Measurements from ENCODE around the gene PSTK.

Gene PSTK

GRCh38 chr10:122980209-122981065 lies at the start of gene PSTK:
PSTK (plus strand) TSS chr10:122980401; CDS start chr10:122980480, 79 bp downstream.
- H3K36me3 ChIP-seq (ENCODE audit: control insufficient read depth, insufficient read depth, low read length) = no peaks in the 10 kb centered on the region
- H3K4me3 ChIP-seq (ENCODE audit: low read length) = peak within 1 kb of the TSS; percentile 66
- no peaks in the 10 kb centered on the region for H3K4me1 ChIP-seq (ENCODE audit: control insufficient read depth, insufficient read depth, low read length)
- H3K27me3 ChIP-seq (ENCODE audit: control insufficient read depth, insufficient read depth, low read length) = no peaks in the 10 kb centered on the region
- peak within 1 kb of the TSS; percentile 66 for H3K9ac ChIP-seq (ENCODE audit: low read length)
- H3K9me3 ChIP-seq (ENCODE audit: control insufficient read depth, low read length) = no peaks in the 10 kb centered on the region

- no peaks in the 10 kb centered on the region for H3K27me3 ChIP-seq (ENCODE audit: control insufficient read depth, insufficient read depth, low read length)
- H3K36me3 ChIP-seq (ENCODE audit: control insufficient read depth, insufficient read depth, low read length) = no peaks in the 10 kb centered on the region
- no peaks in the 10 kb centered on the region for H3K9me3 ChIP-seq (ENCODE audit: control insufficient read depth, low read length)
- no peaks in the 10 kb centered on the region for H3K4me1 ChIP-seq (ENCODE audit: control insufficient read depth, insufficient read depth, low read length)
- H3K9ac ChIP-seq (ENCODE audit: low read length) = no peak overlapping the region
- H3K4me3 ChIP-seq (ENCODE audit: low read length) = no peak overlapping the region
Measured at GRCh38 chr10:122931088-122931906, 48.9 kb upstream of the PSTK start.

- Histone ChIP-seq H3K36me3 (ENCODE audit: control insufficient read depth, insufficient read depth, low read length) (no peaks in the 10 kb centered on the region), H3K9me3 (ENCODE audit: control insufficient read depth, low read length) (no peaks in the 10 kb centered on the region), H3K27me3 (ENCODE audit: control insufficient read depth, insufficient read depth, low read length) (no peaks in the 10 kb centered on the region), H3K9ac (ENCODE audit: low read length) (no peak overlapping the region), H3K4me3 (ENCODE audit: low read length) (no peak overlapping the region), H3K4me1 (ENCODE audit: control insufficient read depth, insufficient read depth, low read length) (no peaks in the 10 kb centered on the region)
Measured at GRCh38 chr10:122939133-122939855, 40.9 kb upstream of the PSTK start.

GRCh38 chr10:122939856-122940543 lies 40.2 kb upstream of the PSTK start:
- Histone ChIP-seq H3K4me1 (ENCODE audit: control insufficient read depth, insufficient read depth, low read length) (no peaks in the 10 kb centered on the region), H3K9ac (ENCODE audit: low read length) (no peak overlapping the region), H3K9me3 (ENCODE audit: control insufficient read depth, low read length) (no peaks in the 10 kb centered on the region), H3K36me3 (ENCODE audit: control insufficient read depth, insufficient read depth, low read length) (no peaks in the 10 kb centered on the region), H3K4me3 (ENCODE audit: low read length) (no peak overlapping the region), H3K27me3 (ENCODE audit: control insufficient read depth, insufficient read depth, low read length) (no peaks in the 10 kb centered on the region)

GRCh38 chr10:122949296-122949695 lies 30.9 kb upstream of the PSTK start:
- Histone ChIP-seq H3K9me3 (ENCODE audit: control insufficient read depth, low read length) (no peaks in the 10 kb centered on the region), H3K9ac (ENCODE audit: low read length) (no peak overlapping the region), H3K4me1 (ENCODE audit: control insufficient read depth, insufficient read depth, low read length) (peaks cover 5% of the 10 kb centered on the region), H3K4me3 (ENCODE audit: low read length) (no peak overlapping the region), H3K36me3 (ENCODE audit: control insufficient read depth, insufficient read depth, low read length) (no peaks in the 10 kb centered on the region), H3K27me3 (ENCODE audit: control insufficient read depth, insufficient read depth, low read length) (no peaks in the 10 kb centered on the region)

GRCh38 chr10:122953902-122954730 lies 26.1 kb upstream of the PSTK start, which contains the start of gene C10orf88:
C10orf88 (minus strand) TSS chr10:122954227; CDS start chr10:122954178, 49 bp downstream.
- no peaks in the 10 kb centered on the region for H3K9me3 ChIP-seq (ENCODE audit: control insufficient read depth, low read length)
- peak within 1 kb of the TSS; percentile 27 for H3K4me3 ChIP-seq (ENCODE audit: low read length)
- peaks cover 10% of the 10 kb centered on the region for H3K4me1 ChIP-seq (ENCODE audit: control insufficient read depth, insufficient read depth, low read length)
- no peaks in the 10 kb centered on the region for H3K36me3 ChIP-seq (ENCODE audit: control insufficient read depth, insufficient read depth, low read length)
- H3K9ac ChIP-seq (ENCODE audit: low read length) = peak within 1 kb of the TSS; percentile 90
- no peaks in the 10 kb centered on the region for H3K27me3 ChIP-seq (ENCODE audit: control insufficient read depth, insufficient read depth, low read length)

- H3K4me3 ChIP-seq (ENCODE audit: low read length) = peak overlapping the region; percentile 27
- no peaks in the 10 kb centered on the region for H3K27me3 ChIP-seq (ENCODE audit: control insufficient read depth, insufficient read depth, low read length)
- no peak overlapping the region for H3K9ac ChIP-seq (ENCODE audit: low read length)
- no peaks in the 10 kb centered on the region for H3K9me3 ChIP-seq (ENCODE audit: control insufficient read depth, low read length)
- H3K36me3 ChIP-seq (ENCODE audit: control insufficient read depth, insufficient read depth, low read length) = no peaks in the 10 kb centered on the region
- peaks cover 10% of the 10 kb centered on the region for H3K4me1 ChIP-seq (ENCODE audit: control insufficient read depth, insufficient read depth, low read length)
Measured at GRCh38 chr10:122954731-122955050, 25.5 kb upstream of the PSTK start.

- H3K4me3 ChIP-seq (ENCODE audit: low read length) = no peak overlapping the region
- H3K36me3 ChIP-seq (ENCODE audit: control insufficient read depth, insufficient read depth, low read length) = no peaks in the 10 kb centered on the region
- H3K27me3 ChIP-seq (ENCODE audit: control insufficient read depth, insufficient read depth, low read length) = no peaks in the 10 kb centered on the region
- H3K9ac ChIP-seq (ENCODE audit: low read length) = no peak overlapping the region
- H3K4me1 ChIP-seq (ENCODE audit: control insufficient read depth, insufficient read depth, low read length) = peaks cover 10% of the 10 kb centered on the region
- no peaks in the 10 kb centered on the region for H3K9me3 ChIP-seq (ENCODE audit: control insufficient read depth, low read length)
Measured at GRCh38 chr10:122955892-122956291, 24.3 kb upstream of the PSTK start.

- Histone ChIP-seq H3K4me1 (ENCODE audit: control insufficient read depth, insufficient read depth, low read length) (peaks cover 10% of the 10 kb centered on the region), H3K36me3 (ENCODE audit: control insufficient read depth, insufficient read depth, low read length) (no peaks in the 10 kb centered on the region), H3K9me3 (ENCODE audit: control insufficient read depth, low read length) (no peaks in the 10 kb centered on the region), H3K4me3 (ENCODE audit: low read length) (no peak overlapping the region), H3K27me3 (ENCODE audit: control insufficient read depth, insufficient read depth, low read length) (no peaks in the 10 kb centered on the region), H3K9ac (ENCODE audit: low read length) (no peak overlapping the region)
Measured at GRCh38 chr10:122957474-122957873, 22.7 kb upstream of the PSTK start.

- Histone ChIP-seq H3K4me3 (ENCODE audit: low read length) (no peak overlapping the region), H3K4me1 (ENCODE audit: control insufficient read depth, insufficient read depth, low read length) (no peaks in the 10 kb centered on the region), H3K27me3 (ENCODE audit: control insufficient read depth, insufficient read depth, low read length) (no peaks in the 10 kb centered on the region), H3K9ac (ENCODE audit: low read length) (no peak overlapping the region), H3K9me3 (ENCODE audit: control insufficient read depth, low read length) (peaks cover 7% of the 10 kb centered on the region), H3K36me3 (ENCODE audit: control insufficient read depth, insufficient read depth, low read length) (no peaks in the 10 kb centered on the region)
Measured at GRCh38 chr10:122962405-122962804, 17.8 kb upstream of the PSTK start.

- no peak overlapping the region for H3K9ac ChIP-seq (ENCODE audit: low read length)
- H3K27me3 ChIP-seq (ENCODE audit: control insufficient read depth, insufficient read depth, low read length) = no peaks in the 10 kb centered on the region
- no peaks in the 10 kb centered on the region for H3K4me1 ChIP-seq (ENCODE audit: control insufficient read depth, insufficient read depth, low read length)
- H3K4me3 ChIP-seq (ENCODE audit: low read length) = no peak overlapping the region
- no peaks in the 10 kb centered on the region for H3K36me3 ChIP-seq (ENCODE audit: control insufficient read depth, insufficient read depth, low read length)
- H3K9me3 ChIP-seq (ENCODE audit: control insufficient read depth, low read length) = peaks cover 7% of the 10 kb centered on the region
Measured at GRCh38 chr10:122966879-122967278, 13.3 kb upstream of the PSTK start.
